SK-MEL-5 (cell line): Measurements from ENCODE around the gene MVK. TPM values are rescaled to one million over a fixed set of nuclear protein-coding genes. Genes with fewer than 3 reads are reported as not detected.
"Not testable (repeated sequence)": the region's sequence is repeated elsewhere in the genome, so short reads cannot be mapped to it uniquely, and the experiment has no call there.

Experiments
- DNase-seq: peaks from one replicate; pipeline ENCODE4 v3.0.0-alpha.2; 2016; ENCODE audit warnings: low read depth, low spot score
- in situ Hi-C: cut with HindIII; loops from 2 replicates; pipeline ENCODE4 v1.10.0; 2016; ENCODE audit warnings: low sequenced_read_pairs, high pct_unique_total_duplicates, low pct_unique_long_range_greater_than_20kb
- total RNA-seq: library from RNA; depleted of rRNA; stranded (reverse); fragments of >200 nt; shearing (Covaris generic); gene quantifications from 2 replicates; pipeline ENCODE4 v1.2.3, GENCODE V29; 2014

The MVK gene
- total RNA-seq, 1 experiment from 2014 or later = 27.2 TPM

GRCh38 chr12:109595321-109595902 is 21.8 kb downstream of the MVK start:
- in situ Hi-C loops = no loop called here

GRCh38 chr12:109596418-109597244 is 23.0 kb downstream of the MVK start:
- no peak for DNase-seq
- in situ Hi-C loops = no loop called here

More at GRCh38 chr12:109595321-109595902, 21.8 kb downstream of the MVK start:
- no peak for DNase-seq

- in situ Hi-C loops = no loop called here
- no peak for DNase-seq
Observed at GRCh38 chr12:109597414-109597794, 23.8 kb downstream of the MVK start.

- peak; percentile 86 for DNase-seq
- in situ Hi-C loops = no loop called here
Observed at GRCh38 chr12:109597795-109598427, 24.3 kb downstream of the MVK start.

DNA sequence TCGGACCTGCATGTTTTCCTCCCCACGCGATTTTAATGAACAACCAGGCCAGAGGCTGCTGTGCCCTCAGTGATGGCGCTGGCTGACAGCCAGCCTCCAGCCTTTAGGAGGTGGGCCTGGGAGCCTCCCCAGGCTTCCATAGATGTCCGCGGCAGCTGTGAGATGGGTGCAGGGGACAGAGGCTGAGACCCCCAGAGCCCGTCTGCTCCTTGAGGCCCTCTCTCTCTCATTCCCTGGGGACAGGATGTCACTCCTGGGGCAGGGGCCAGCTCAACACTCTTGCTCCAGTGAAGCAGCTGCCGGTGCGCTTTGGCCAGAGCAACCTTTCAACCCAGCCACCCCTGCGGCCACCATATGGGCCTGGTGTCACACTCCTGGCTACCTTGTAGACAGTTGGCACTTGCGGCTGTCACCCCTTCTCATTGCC is 24.8 kb downstream of the MVK start:
- DNase-seq = no peak
- in situ Hi-C loops = no loop called here

GRCh38 chr12:109599087-109599486 is 25.5 kb downstream of the MVK start:
- in situ Hi-C loops = no loop called here

DNA sequence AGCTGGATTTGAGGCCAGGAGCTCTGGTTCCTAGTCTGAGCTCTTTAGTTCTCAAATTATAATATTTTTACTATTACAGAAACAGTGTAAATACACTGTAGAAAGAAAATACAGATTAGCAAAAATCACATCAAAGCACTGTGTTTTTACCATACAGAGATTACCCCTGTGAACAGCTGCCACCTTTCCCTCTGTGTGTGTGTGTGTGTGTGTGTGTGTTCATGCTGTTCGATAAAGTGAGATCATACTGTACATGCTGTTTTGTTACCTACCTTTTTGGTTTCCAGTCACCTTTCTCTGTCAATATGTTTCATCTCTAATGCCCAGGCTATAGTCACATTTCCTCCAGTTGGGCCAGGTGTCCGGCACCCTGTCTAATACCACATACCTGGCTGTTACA is 26.9 kb downstream of the MVK start:
- no peak for DNase-seq
- in situ Hi-C loops = no loop called here

More at GRCh38 chr12:109599087-109599486, 25.5 kb downstream of the MVK start:
- no peak for DNase-seq

DNA sequence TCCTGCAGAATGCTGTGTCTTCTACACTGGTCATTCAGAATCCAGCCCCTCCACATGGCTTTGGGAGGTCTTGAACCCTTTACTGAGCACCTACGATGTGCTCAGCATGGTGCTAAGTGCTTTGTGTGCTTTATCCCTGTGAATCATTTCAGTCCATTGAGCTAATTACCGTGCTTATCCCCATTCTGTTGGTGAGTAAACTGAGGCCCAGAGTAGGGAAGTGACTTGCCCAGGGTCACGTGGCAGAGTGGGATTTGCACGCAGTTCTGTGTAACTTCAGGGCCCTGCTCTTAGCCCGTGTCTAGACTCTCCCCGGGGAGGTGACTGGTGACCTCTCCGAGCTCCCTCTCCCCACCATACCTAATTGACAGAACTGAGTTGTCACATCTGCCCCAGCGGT is 27.4 kb downstream of the MVK start:
- in situ Hi-C loops = no loop called here

GRCh38 chr12:109601557-109601956 is 28.0 kb downstream of the MVK start:
- in situ Hi-C loops = no loop called here

More for the DNA sequence above, 27.4 kb downstream of the MVK start:
- no peak for DNase-seq

DNA sequence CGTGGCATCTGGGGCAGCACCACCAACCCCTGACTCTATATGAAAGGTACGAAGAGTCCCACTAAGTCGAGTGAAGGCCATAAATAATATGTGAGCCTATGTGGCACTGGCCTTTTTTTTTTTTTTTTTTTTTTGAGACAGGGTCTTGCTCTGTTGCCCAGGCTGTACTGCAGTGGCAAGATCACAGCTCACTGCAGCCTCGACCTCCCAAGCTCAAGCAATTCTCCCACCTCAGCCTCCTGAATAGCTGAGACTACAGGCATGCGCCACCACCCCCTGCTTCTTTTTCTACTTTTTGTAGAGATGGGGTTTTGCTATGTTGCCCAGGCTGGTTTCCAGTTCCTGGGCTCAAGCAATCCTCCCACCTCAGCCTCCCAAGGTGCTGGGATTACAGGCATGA is 28.5 kb downstream of the MVK start:
- DNase-seq, in situ Hi-C loops: not testable (repeated sequence)

More at GRCh38 chr12:109601557-109601956, 28.0 kb downstream of the MVK start:
- no peak for DNase-seq

DNA sequence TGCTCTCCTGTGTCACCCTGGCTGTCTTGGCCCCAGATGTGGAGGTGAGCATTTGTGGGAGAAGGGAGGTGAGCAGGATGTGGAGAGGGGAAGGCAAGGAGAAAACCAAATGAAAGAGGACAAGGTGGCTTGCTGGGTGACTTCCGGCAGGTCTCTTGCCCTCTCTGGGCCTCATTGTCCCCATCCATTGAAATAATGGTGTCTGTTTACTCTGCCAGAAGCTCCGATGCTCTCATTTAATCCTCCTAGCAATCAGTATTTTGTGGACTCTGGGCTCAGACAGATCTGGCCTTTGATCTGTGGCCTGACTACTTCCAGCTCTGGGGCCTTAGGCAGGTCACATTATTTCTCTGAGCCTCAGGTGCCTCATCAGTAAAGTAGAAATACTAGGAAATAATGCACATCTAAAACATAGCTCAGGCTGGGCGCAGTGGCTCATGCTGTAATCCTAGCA is 30.6 kb downstream of the MVK start:
- in situ Hi-C loops = no loop called here
- DNase-seq = no peak

DNA sequence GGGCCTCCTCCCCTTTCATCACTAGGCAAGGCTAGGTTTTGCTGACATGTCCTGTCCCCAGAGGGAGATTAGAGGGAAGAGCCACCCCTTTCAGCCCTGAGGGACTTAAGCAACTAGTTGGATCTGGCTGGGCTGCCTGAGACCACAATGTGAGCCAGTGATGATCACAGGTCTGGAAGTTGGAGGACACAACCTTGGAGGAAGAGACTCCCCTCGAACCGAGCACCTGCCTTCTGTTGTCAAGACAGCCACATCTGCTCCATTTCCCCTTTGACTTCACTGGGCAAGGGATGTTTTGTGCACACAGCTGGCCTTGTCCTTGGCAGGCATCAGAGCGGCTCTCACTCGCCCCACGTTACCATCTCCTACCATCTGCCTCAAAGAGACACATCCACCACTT is 31.4 kb downstream of the MVK start:
- in situ Hi-C loops = no loop called here
- no peak for DNase-seq

DNA sequence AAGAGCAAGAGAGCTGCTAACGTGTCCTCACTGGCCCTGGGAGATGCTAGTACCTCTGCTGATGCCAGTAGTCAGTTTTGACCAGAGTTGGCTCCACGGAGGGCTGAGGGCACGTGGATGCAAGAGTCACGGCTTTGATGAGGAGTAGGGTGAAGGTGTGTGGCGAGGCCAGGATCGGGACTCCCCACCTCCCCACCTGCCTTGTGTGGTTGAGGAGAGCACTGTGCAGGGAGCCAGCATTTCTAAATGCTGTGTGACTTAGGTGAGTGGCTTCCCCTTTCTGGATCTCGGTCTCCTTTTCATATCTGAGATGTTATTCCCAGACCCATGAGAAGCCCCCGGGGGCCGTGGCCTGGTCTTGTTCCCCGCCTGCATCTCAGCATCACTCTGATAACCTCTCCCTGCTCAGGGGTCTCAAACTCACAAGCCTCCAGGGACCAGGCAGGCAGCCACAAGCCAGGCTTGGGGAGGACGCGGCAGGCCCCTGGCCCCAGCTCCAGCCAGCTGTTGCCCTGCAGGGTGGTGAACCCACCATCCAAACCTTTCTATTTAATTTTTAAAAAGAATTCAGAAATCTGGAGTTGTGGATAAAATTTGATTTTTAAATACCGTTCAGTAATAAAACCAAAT is 32.1 kb downstream of the MVK start:
- in situ Hi-C loops = no loop called here
- DNase-seq = no peak

- DNase-seq = no peak
- in situ Hi-C loops = no loop called here
Observed at GRCh38 chr12:109606320-109607028, 32.9 kb downstream of the MVK start.

DNA sequence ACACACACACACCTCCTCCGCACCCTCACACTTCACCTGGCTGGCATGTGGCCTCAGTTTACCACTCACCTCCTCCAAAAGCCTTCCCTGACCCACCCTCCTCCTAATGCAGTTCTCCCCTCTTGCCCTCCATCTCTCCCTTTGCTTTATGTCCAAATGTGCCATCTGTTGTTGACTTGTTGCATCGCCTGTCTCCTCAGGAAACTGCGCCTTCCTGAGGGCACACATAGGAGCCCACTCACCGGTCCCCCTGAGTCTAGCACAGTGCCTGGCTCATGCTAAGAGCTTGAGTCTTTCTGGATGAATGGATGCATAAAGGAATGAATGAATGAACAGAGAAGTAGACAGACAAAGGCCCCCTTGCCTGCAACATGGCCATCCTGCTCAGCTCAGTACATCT is 34.0 kb downstream of the MVK start:
- in situ Hi-C loops = no loop called here

GRCh38 chr12:109608270-109608669 is 34.7 kb downstream of the MVK start:
- no peak for DNase-seq

More for the DNA sequence above, 34.0 kb downstream of the MVK start:
- DNase-seq = no peak

GRCh38 chr12:109608793-109609192 is 35.2 kb downstream of the MVK start:
- in situ Hi-C loops = no loop called here
- no peak for DNase-seq

More at GRCh38 chr12:109608270-109608669, 34.7 kb downstream of the MVK start:
- in situ Hi-C loops = no loop called here
